ENCODE measurements around the gene CYBC1.

The CYBC1 gene

DNA sequence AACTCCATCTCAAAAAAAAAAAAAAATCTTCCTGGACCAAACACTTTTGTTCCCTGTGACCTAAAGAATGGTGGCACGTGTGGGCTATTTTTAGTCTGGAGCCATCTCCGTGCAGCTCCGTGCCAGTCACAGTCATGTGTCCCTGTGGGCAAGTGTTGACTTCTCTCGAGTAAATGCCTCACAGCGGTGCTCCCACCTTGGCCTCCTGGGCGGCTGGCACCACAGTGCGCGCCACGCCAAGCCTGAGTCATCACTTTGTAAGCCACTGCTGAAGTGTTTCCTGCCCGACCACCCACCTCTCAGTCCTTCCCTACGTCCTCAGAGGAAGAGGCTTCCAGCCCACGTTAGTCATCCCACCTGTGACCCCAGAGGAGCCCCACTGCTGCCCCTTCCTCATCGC lies 43.3 kb downstream of the CYBC1 start:
- DNase-seq, result no peak

DNA sequence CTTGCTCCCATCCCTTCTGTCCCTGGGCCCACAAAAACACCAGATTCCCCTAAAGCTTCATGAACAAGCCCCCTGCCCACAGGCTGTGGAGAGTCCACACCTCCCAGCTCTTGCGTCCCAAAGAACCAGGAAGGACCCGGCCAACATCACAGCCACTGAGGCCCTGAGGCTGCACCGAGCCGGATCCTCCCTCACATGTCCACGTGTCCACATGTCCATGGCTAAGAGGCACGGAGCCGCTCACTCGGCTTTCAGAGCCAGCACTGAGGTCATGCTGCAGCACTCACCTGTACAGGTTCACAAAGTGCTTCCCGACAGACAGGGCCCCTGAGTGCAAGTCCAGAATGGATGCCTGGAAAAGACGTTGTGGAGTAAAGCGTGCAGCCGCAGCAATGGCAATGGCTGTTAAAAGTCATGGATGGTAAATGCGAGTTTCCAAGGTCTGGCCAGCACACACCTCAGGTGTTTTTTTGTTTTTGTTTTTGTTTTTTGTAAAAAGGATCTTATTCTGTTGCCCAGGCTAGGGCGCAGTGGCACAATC lies 44.4 kb downstream of the CYBC1 start:
- DNase-seq, result no peak

DNA sequence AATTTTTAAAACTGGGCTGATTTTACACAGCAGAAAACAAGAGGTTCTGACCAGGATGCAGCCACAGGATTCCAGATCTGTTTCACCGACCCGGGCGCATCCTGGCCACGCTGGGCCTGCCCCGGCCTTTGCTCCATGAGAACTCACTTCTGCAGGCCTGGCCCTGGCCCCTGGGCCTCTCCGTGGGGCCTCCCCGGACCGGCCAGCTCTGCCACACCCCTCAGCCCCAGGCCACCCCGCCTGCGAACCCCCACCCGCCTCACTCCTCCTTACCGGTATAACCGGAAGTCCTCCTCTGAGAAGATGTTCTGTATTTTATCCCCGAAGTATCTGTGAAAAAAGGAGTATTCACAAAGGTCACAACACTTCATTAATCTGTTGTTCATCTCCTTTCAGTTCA lies 45.5 kb downstream of the CYBC1 start:
- DNase-seq, result no peak

DNA sequence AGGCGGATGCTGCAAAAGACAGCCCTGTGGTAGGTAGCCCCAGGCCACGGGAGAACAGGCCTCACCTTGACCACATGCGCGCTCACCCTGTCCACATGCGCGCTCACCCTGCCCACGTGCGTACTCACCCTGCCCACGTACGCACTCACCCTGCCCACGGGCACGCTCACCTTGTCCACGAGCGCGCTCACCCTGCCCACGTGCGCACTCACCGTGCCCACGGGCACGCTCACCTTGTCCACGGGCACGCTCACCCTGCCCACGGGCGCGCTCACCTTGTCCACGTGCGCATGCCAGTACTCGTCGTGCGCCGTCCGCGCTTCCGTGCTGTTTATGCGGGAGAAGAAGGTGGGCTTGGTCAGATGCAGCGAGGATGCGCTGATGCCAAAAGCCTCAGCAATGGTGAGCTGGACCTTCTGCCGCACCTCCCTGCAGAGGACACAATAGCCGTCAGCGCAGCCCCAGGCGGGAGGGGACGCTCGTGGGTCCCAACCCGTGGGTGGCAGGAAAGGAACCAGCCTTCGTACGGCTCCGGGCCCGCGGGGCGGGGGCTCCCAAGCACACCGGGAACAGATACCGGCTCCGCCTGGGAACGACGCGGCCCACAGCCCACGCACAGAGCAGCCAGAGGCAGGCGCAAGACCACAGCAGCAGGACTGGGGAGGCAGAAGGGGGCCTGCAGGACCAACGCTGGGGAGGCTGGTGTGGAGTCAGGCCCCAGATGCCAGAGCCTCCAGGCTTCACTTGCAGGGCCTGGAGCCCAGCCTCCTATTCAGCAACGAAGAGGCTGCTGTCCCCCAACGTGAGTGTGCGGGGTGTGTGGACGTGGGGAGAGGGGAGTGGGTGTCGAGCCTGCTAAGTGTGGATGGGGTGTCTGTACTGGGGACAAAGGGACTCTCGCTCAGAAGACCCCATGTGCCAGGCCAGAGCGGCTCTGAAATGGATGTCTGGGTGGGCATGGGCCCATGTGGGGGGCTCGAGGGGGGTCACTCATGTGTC lies 46.6 kb downstream of the CYBC1 start:
- DNase-seq, result no peak

DNA sequence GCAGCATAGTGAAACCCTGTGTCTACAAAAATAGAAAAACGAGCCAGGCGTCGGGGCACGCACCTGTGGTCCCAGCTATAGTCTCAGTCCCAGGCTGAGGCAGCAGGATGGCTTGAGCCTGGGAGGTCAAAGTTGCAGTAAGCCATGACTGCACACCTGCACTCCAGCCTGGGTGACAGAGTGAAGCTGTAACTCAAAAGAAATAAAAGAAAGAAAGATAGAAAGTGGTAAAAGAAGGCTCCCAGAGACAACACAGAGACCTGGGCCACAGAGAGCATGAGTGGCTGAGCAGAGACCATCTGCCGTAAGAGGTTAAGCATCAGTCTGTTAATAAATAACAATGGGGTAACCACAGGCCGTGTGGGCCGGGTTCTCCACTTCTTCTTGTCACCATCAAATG lies 47.7 kb downstream of the CYBC1 start:
- no peak for DNase-seq

DNA sequence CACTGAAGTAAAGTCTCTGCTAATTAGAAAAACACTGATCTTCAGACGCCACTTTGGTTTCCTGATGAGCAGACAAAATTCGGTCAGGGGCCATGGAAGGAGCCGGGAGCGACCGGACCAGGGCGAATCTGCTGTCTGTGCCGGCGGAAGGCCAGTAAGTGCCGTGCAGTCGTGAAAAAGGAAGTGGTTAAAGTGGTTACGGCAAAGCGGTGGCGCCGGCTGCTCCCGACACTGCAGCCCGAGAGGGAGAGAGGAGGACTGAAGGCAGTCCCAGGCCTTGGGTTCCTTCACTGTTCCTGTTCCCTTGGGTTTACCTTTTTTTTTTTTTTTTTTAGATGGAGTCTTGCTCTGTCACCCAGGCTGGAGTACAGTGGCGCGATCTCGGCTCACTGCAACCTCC lies 49.7 kb downstream of the CYBC1 start:
- peak; percentile 66 to 72 for DNase-seq

DNA sequence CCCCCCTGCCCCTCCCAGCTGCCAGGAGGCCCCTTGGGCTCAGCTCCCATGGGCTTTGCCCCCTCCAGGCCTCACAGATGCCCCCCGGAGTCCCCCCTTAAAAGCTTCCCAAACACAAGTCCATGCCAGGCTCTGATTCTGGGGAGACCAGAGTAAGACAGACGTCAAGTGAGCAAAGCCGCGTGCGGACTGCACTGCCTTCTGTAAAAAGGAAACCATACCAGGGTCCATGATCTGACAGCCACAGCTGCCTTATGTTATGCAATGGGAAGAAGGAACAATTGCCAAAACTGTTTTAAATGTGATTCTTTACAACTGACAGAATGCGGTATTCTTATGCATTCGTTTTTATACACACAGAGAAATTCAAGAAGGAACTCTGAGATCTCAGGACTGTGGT lies 50.3 kb downstream of the CYBC1 start:
- DNase-seq, result no peak

DNA sequence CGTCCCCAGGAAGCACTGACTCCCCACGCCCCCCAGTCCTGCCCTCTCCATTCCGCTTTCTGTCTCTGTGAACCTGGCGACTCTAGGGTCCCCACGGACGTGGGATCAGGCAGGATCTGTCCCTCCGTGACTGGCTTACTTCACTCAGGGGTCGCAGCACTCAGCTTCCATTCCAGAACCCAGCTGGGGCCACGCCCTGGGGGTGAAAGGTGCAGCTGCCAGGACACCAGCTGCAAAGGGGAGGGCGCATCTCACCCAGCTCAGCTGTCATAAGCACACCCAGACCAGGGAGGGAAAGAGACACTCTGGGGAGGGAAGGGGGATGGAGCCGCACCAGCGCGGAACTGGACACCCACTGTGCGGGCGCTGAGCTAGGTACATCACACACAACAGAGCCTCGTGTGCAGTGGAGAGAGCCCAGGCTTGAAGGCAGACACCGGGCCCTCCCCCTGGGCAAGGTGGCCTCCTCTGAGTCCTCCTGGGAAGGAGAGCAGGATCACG lies 50.9 kb downstream of the CYBC1 start:
- no peak for DNase-seq

DNA sequence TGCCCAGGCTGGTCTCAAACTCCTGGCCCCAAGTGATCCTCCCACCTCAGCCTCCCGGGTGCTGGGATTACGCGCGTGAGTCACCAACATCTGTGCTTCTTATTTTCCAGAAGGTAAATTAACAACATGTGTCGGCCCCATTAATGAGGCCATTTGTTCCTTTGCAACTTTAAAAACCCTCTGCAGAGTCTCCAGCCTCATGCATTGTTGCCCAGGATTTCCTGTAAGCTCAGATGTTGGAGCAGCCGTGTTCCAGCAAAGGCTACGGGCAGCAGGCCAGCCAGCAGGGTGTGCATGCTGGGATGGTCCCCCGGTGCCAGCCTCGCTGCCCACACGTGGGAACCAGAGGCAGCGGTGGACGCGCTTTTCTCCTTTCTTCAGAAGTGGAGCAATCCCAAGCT lies 51.5 kb downstream of the CYBC1 start:
- no peak for DNase-seq

DNA sequence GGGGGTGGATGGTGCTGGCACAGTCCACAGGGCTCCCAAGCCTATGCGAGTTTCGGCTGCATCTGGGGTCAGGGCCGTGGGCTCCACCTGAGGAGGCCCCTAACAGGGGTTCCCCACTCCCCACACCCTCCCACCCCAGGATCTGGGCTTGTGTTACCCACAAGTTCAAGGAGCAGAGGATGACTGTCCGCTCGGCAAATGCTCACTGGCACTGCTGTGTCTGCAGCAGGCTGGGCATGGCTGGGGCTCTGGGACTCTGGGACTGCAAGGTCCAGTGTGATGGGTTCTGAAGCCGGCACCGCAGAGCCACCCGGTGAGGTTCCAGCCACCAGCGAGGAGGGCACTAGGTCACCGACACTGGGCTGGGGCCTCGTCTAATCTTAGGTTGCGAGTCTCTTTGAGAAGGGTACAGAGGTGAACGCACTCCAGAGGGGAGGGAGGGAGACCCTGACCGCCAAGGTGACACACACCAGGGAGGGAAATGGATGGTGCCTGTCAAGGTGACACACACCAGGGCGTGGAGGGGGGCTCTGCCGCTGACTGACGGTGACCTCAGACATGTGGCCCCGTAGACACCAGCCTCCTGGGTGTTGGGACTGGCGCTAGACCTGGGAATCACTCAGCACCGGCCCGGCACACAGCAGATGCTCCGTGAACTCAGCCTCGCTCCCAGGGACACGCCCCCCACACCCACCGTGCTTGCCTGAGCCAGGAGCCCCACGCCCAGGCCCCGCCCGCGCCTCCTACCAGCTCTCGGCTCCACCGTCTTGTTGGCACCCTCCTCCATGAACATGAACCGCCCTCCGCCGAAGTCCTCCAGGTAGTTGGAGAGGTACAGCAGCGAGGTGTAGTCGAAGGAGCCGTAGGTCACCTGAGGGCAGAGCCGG lies 52.9 kb downstream of the CYBC1 start:
- no peak for DNase-seq

DNA sequence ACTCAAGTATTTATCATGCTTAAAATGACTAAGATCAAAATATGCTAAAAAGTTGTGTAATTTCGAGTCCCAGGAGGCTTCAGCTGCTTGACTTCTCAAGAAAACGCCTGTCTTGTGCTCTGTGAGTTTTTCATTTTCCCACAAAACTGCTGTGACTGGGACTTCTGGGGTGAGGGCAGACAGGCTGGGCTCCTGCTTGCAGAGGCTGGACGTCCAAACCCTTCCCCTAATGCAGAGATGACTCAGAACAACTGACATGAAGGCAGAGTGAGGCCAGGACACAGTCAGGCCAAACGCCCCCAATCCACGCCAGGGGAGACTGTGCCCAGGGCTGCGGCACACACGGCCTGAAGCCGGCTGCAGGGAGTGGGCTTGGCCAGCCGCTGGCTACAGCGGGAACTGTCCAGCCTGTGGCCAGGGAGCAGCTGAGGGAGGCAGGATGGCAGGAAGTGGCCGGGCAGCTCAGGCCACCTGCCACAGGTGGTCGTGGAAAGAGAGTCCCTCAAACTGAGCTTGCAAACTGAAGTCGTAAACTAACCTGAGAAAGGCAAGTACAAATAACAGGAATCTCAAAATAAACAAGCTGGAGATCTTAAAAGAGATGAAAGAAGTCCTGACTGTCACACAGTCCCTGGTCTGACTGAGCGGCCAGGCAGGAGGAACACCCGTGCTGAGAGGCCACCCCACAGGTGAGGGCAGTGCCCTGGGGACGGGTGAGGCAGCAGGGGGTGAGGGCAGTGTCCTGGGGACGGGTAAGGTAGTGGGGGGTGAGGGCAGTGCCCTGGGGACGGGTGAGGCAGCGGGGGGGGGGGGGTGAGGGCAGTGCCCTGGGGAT lies 53.7 kb downstream of the CYBC1 start:
- no peak for DNase-seq

DNA sequence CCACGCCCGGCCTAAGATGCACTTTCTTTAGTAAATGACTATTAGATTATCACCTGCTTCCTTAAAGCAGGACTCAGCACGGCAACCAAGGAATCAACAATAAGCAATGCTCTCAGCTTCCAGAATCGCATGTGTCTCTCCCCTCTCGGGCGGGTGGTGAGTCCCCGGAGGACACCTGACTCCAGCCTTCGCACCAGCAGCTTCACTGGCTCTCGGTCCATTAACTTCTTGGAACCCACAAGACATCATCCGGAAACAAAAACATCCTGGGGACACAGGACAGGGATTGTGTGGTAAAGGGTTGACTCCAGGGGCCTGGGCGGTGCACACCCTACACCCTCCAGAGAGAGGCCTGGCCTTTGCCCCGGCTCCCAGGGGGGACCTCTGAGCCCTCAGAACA lies 56.3 kb downstream of the CYBC1 start:
- DNase-seq, result no peak

DNA sequence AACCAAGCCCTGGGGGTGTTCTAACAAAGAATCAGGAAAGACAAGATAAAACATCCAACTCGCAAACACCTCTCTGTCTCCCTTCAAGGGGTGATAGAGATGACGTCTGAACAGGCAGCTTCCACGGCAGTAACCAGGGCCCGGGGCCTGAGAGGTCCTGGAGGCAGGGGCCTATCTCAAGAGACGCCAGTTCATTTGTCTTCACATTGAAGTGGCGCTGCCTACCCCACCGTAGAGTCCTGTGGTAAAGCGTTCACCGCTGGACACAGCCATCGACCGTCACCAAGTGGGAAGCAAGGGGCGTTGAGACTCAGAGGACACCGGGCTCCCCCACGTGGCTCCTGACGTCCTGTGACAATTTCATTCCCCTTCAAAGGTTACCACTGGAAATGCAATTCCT lies 57.6 kb downstream of the CYBC1 start:
- no peak for DNase-seq
